ENCODE measurements around the gene OR51F2. TPM values are rescaled to one million over a fixed set of nuclear protein-coding genes. Genes with fewer than 3 reads are reported as not detected.

Gene OR51F2
- total RNA-seq, 1 experiment from 2014 or later = not detected

- H2BK15ac ChIP-seq (ENCODE audit: low read depth, low read length) = no peak overlapping the region
- H2BK12ac ChIP-seq (ENCODE audit: insufficient read length, low read depth, low read length) = no peak overlapping the region
- WGBS (ENCODE audit: extremely low coverage, insufficient read length, low lambda C conversion rate) = no CpG with 5 or more reads among the region's 2 CpGs
- TF ChIP-seq CTCF (conservative IDR thresholded peaks at IDR 0.05) = peak; percentile 29; the same call in 2 of the 3 replicates
- H3K4me2 ChIP-seq (ENCODE audit: insufficient read depth, insufficient read length, low read length) = no peak overlapping the region
- no peak overlapping the region for H4K8ac ChIP-seq (replicated peaks; ENCODE audit: insufficient read length, low read depth, low read length)
- H3K23ac ChIP-seq (ENCODE audit: insufficient read length, low read depth, low read length) = no peak overlapping the region
- no peaks in the 10 kb centered on the region for H3K4me1 ChIP-seq (ENCODE audit: insufficient read depth, low read length)
- no peaks in the 10 kb centered on the region for H3K79me1 ChIP-seq (ENCODE audit: insufficient read depth, low read depth, low read length, poor library complexity, severe bottlenecking)
- no peak overlapping the region for H3K14ac ChIP-seq (ENCODE audit: insufficient read depth, low read length)
- no peak overlapping the region for H2BK120ac ChIP-seq (ENCODE audit: low read depth, low read length, poor library complexity, severe bottlenecking)
- H4K91ac ChIP-seq (ENCODE audit: insufficient read length, low read depth, low read length) = no peak overlapping the region
- Mint-ChIP-seq H3K27ac (no peak overlapping the region), H3K27me3 (ENCODE audit: low read depth) (no peaks in the 10 kb centered on the region; the same call in 1 of the 2 replicates), H3K9me3 (peaks cover 2 to 12% of the 10 kb centered on the region in 2 experiments; a peak in 3 of 5 replicates), H3K36me3 (ENCODE audit: insufficient read depth in 1 of 3, low read depth in 3 of 3) (peaks cover 0 to 8% (median 0%) of the 10 kb centered on the region in 3 experiments; a peak in 4 of 7 replicates), H3K4me1 (no peaks in the 10 kb centered on the region), H3K4me3 (no peak overlapping the region)
- no peak overlapping the region for H2AFZ ChIP-seq (ENCODE audit: low read length)
- no peak overlapping the region for H2BK5ac ChIP-seq (ENCODE audit: insufficient read length, low read length)
- no peak overlapping the region for H4K5ac ChIP-seq (ENCODE audit: insufficient read length, low read depth, low read length)
- no peak overlapping the region for H2BK20ac ChIP-seq (ENCODE audit: low read depth, low read length, poor library complexity, severe bottlenecking)
- H3K9me3 ChIP-seq (ENCODE audit: control insufficient read depth, low read depth, low read length) = no peaks in the 10 kb centered on the region
- no peaks in the 10 kb centered on the region for H3K27me3 ChIP-seq (ENCODE audit: insufficient read depth, low read length)
- H3K79me2 ChIP-seq (ENCODE audit: insufficient read depth, low read length) = no peaks in the 10 kb centered on the region
- no peaks in the 10 kb centered on the region for H4K20me1 ChIP-seq (ENCODE audit: control insufficient read depth, insufficient read depth, insufficient read length)
- H3T11ph ChIP-seq (ENCODE audit: low read length) = no peak overlapping the region
- no peak overlapping the region for H3K56ac ChIP-seq (ENCODE audit: insufficient read length, low read depth, low read length)
- H3K4ac ChIP-seq (ENCODE audit: low read depth, low read length) = no peak overlapping the region
- H3K9ac ChIP-seq (ENCODE audit: extremely low read depth, insufficient read length, low read length) = no peak overlapping the region
- H3K27ac ChIP-seq (ENCODE audit: insufficient read length, low read depth, low read length) = no peak overlapping the region
- no peak overlapping the region for H2AK5ac ChIP-seq (ENCODE audit: insufficient read length, low read length)
- DNase-seq = peak; percentile 43
- H3K23me2 ChIP-seq (ENCODE audit: insufficient read length, low read depth, low read length, poor library complexity, severe bottlenecking) = no peaks in the 10 kb centered on the region
- no peak overlapping the region for H3K18ac ChIP-seq (ENCODE audit: insufficient read length, low read depth, low read length)
These were observed 18.9 kb downstream of the OR51F2 start for GRCh38 chr11:4839851-4840549.

Data from H9 (cell line).